ENCODE data around the gene ROS1. TPM values are rescaled to one million over a fixed set of nuclear protein-coding genes. Genes with fewer than 3 reads are reported as not detected.
"Not testable (repeated sequence)": the region's sequence is repeated elsewhere in the genome, so short reads cannot be mapped to it uniquely, and the experiment has no call there.

ROS1 gene
- polyA plus RNA-seq, 3 donors = 0.08 to 0.14 (median 0.14) TPM

- not testable (repeated sequence) for DNase-seq (ENCODE audit: extremely low read depth in 1 of 11, low read depth in 9 of 11, low spot score in 4 of 11)
Observed at GRCh38 chr6:117244571-117244970, 181.2 kb downstream of the ROS1 start.

Other genes starting within 250 kb of the ROS1 start
- gene VGLL2, start 160.4 kb downstream of the ROS1 start, polyA plus RNA-seq (ENCODE audit: insufficient read length in 3 of 3) = not detected
- gene DCBLD1, start 56.7 kb upstream of the ROS1 start, polyA plus RNA-seq (ENCODE audit: insufficient read length in 3 of 3) = 10 to 100 TPM; 11.1 to 12.8 (median 11.4) TPM
- gene GOPC, start 176.6 kb upstream of the ROS1 start, polyA plus RNA-seq (ENCODE audit: insufficient read length in 3 of 3) = 10 to 100 TPM; 58.4 to 70.1 (median 59.1) TPM
- gene NUS1, start 249.5 kb upstream of the ROS1 start, polyA plus RNA-seq (ENCODE audit: insufficient read length in 3 of 3) = 10 to 100 TPM; 50.0 to 61.4 (median 51.6) TPM